GM19351 (cell line): ENCODE measurements around the gene GLDC.
"Not testable (repeated sequence)": the region's sequence is repeated elsewhere in the genome, so short reads cannot be mapped to it uniquely, and the experiment has no call there.

Source experiments
- ATAC-seq: cut with Tn5 transposase; IDR thresholded peaks from one replicate; pipeline ENCODE4 v1.9.1; 2021; ENCODE audit warnings: mild to moderate bottlenecking, moderate library complexity; ENCODE audit not compliant: unreplicated experiment

Gene GLDC

GRCh38 chr9:6575324-6576034, 70.0 kb downstream of the GLDC start:
- ATAC-seq, result peak; percentile 96

GRCh38 chr9:6567140-6567591, 78.4 kb downstream of the GLDC start:
- ATAC-seq, result no peak

GRCh38 chr9:6566409-6567139, 79.0 kb downstream of the GLDC start:
- ATAC-seq, result peak; percentile 54

GRCh38 chr9:6565312-6565711, 80.2 kb downstream of the GLDC start:
- no peak for ATAC-seq

- no peak for ATAC-seq
These were observed 80.7 kb downstream of the GLDC start for GRCh38 chr9:6564868-6565267.

GRCh38 chr9:6564360-6564759, 81.2 kb downstream of the GLDC start:
- ATAC-seq, result no peak

GRCh38 chr9:6562871-6563430, 82.6 kb downstream of the GLDC start:
- no peak for ATAC-seq

GRCh38 chr9:6562201-6562600, 83.3 kb downstream of the GLDC start:
- no peak for ATAC-seq

- no peak for ATAC-seq
These were observed 87.5 kb downstream of the GLDC start for GRCh38 chr9:6557883-6558616.

- ATAC-seq, result no peak
These were observed 91.7 kb downstream of the GLDC start for GRCh38 chr9:6553866-6554265.

- no peak for ATAC-seq
These were observed 92.9 kb downstream of the GLDC start for GRCh38 chr9:6552498-6553121.

GRCh38 chr9:6552033-6552432, 93.5 kb downstream of the GLDC start:
- no peak for ATAC-seq

- no peak for ATAC-seq
These were observed 94.4 kb downstream of the GLDC start for GRCh38 chr9:6551136-6551535.

GRCh38 chr9:6549106-6549800, 96.3 kb downstream of the GLDC start:
- ATAC-seq, result no peak

- ATAC-seq, result no peak
These were observed 100.4 kb downstream of the GLDC start for GRCh38 chr9:6545017-6545691.

- no peak for ATAC-seq
These were observed 102.3 kb downstream of the GLDC start for GRCh38 chr9:6543204-6543603.

- not testable (repeated sequence) for ATAC-seq
These were observed 102.9 kb downstream of the GLDC start for GRCh38 chr9:6542617-6543016.

GRCh38 chr9:6538666-6539071, 106.9 kb downstream of the GLDC start:
- ATAC-seq, result no peak

GRCh38 chr9:6535594-6535993, 109.9 kb downstream of the GLDC start:
- no peak for ATAC-seq
